H1 (cell line): ENCODE measurements around the gene TUG1. TPM values are rescaled to one million over a fixed set of nuclear protein-coding genes. Genes with fewer than 3 reads are reported as not detected.

Experiments
- CTCF ChIA-PET: fragments of 300-600 bp; sonication (Branson Sonifier 250); formaldehyde crosslinking; loops from one replicate; lab custom pipeline; 2021; ENCODE audit not compliant: partially characterized antibody; lab: Charles Lee
- POLR2A ChIA-PET: fragments of 300-600 bp; sonication (Branson Sonifier 250); formaldehyde crosslinking; loops from one replicate; lab custom pipeline; 2021; ENCODE audit warnings: inconsistent platforms; ENCODE audit not compliant: partially characterized antibody; lab: Charles Lee
- DNase-seq, 2 experiments: peaks; one replicate each; pipeline versions ENCODE4 v3.0.0 to v3.0.0-alpha.2; 2010 to 2022; ENCODE audit warnings: low spot score in 2 of 2, low read depth in 1 of 2, mixed read lengths in 1 of 2
- FAIRE-seq: peaks from 2 replicates; lab custom pipeline; 2011; peaks lifted over from hg19 to GRCh38; lab: Jason Lieb, UNC
- H2AFZ ChIP-seq: 2 replicates; pipeline ENCODE4 v1.8.1; 2012; ENCODE audit warnings: low read length, inconsistent platforms
- H2AK5ac ChIP-seq: 2 replicates; pipeline ENCODE4 v1.6.1; 2013; ENCODE audit warnings: low read depth, low read length
- H2BK120ac ChIP-seq: replicated peaks from 2 replicates; pipeline ENCODE3; 2013; ENCODE audit warnings: low read depth, low read length, inconsistent platforms
- H2BK12ac ChIP-seq: 2 replicates; pipeline ENCODE4 v1.6.1; 2013; ENCODE audit warnings: low read depth, low read length
- H2BK15ac ChIP-seq: 2 replicates; pipeline ENCODE4 v1.6.1; 2013; ENCODE audit warnings: low read length
- H2BK20ac ChIP-seq: 2 replicates; pipeline ENCODE4 v1.6.1; 2013; ENCODE audit warnings: low read length
- H2BK5ac ChIP-seq: 2 replicates; pipeline ENCODE4 v1.6.1; 2013; ENCODE audit warnings: low read depth, low read length
- H3K14ac ChIP-seq: 2 replicates; pipeline ENCODE4 v1.6.1; 2013; ENCODE audit warnings: inconsistent platforms; ENCODE audit not compliant: insufficient read length
- H3K18ac ChIP-seq: 2 replicates; pipeline ENCODE4 v1.6.1; 2013; ENCODE audit warnings: low read length; ENCODE audit errors: extremely low read depth
- H3K23ac ChIP-seq: 2 replicates; pipeline ENCODE4 v1.6.1; 2013; ENCODE audit warnings: inconsistent platforms; ENCODE audit not compliant: insufficient read length
- H3K23me2 ChIP-seq: 2 replicates; pipeline ENCODE4 v1.6.1; 2013; ENCODE audit warnings: low read depth, low read length
- H3K27ac ChIP-seq: 2 replicates; pipeline ENCODE4 v1.6.1; 2011; ENCODE audit warnings: low read depth, low read length, inconsistent platforms
- H3K27me3 ChIP-seq, 4 experiments: replicated peaks in 1 of 4; 1 replicate in 1 of 4; 2 replicates in 3 of 4; pipeline versions ENCODE4 v1.6.1 to v1.8.1; 2011 to 2013; ENCODE audit warnings: low read length in 3 of 4, mild to moderate bottlenecking in 3 of 4, inconsistent platforms in 2 of 4, mixed read lengths in 2 of 4, moderate library complexity in 1 of 4; ENCODE audit not compliant: control insufficient read depth in 3 of 4, insufficient read depth in 3 of 4; ENCODE audit errors: extremely low read depth in 1 of 4
- H3K36me3 ChIP-seq, 4 experiments: 2 replicates each; pipeline versions ENCODE4 v1.6.1 to v1.8.1; 2011 to 2013; ENCODE audit warnings: mild to moderate bottlenecking in 4 of 4, low read length in 3 of 4, moderate library complexity in 2 of 4, control low read depth in 1 of 4, inconsistent platforms in 1 of 4; ENCODE audit not compliant: insufficient read depth in 4 of 4, control insufficient read depth in 2 of 4
- H3K4ac ChIP-seq: replicated peaks from 2 replicates; pipeline ENCODE3; 2013; ENCODE audit warnings: low read length, low read depth, mixed read lengths, inconsistent platforms; ENCODE audit not compliant: insufficient read length
- H3K4me1 ChIP-seq, 4 experiments: replicated peaks in 1 of 4; 1 replicate in 1 of 4; 2 replicates in 3 of 4; pipeline versions ENCODE4 v1.6.1 to v1.8.1; 2011 to 2013; ENCODE audit warnings: low read length in 3 of 4, inconsistent platforms in 2 of 4, mixed read lengths in 1 of 4; ENCODE audit not compliant: insufficient read depth in 4 of 4, control insufficient read depth in 3 of 4
- H3K4me2 ChIP-seq, 2 experiments: 2 replicates each; pipeline versions ENCODE4 v1.6.1 to v1.8.1; 2011 to 2013; ENCODE audit warnings: low read depth in 2 of 2, low read length in 2 of 2, control low read depth in 1 of 2, inconsistent platforms in 1 of 2, mild to moderate bottlenecking in 1 of 2; ENCODE audit not compliant: insufficient read depth in 1 of 2
- H3K4me3 ChIP-seq, 4 experiments: fragments of 200-600, 300-600 bp in 1 of 4; sonication (generic), shearing (Covaris generic), sonication (Bioruptor Twin) in 1 of 4; 2 replicates each; pipeline versions ENCODE4 v1.5.1 to v1.8.1; 2011 to 2016; ENCODE audit warnings: low read length in 4 of 4, low read depth in 3 of 4, control low read depth in 2 of 4, inconsistent platforms in 2 of 4, mild to moderate bottlenecking in 2 of 4, mixed read lengths in 1 of 4, moderate library complexity in 1 of 4; ENCODE audit not compliant: insufficient read depth in 2 of 4; ENCODE audit errors: extremely low read depth in 1 of 4
- H3K56ac ChIP-seq: replicated peaks from 2 replicates; pipeline ENCODE3; 2013; ENCODE audit warnings: low read depth, mild to moderate bottlenecking, mixed read lengths, low read length, inconsistent platforms; ENCODE audit not compliant: insufficient read length
- H3K79me1 ChIP-seq: 2 replicates; pipeline ENCODE4 v1.6.1; 2013; ENCODE audit warnings: low read depth, low read length, control low read depth
- H3K79me2 ChIP-seq, 2 experiments: 2 replicates each; pipeline versions ENCODE4 v1.6.1 to v1.8.1; 2012 to 2013; ENCODE audit warnings: low read length in 2 of 2, mild to moderate bottlenecking in 2 of 2, inconsistent platforms in 1 of 2; ENCODE audit not compliant: insufficient read depth in 2 of 2, control insufficient read depth in 1 of 2
- H3K9ac ChIP-seq, 4 experiments: replicated peaks in 1 of 4; 1 replicate in 1 of 4; 2 replicates in 3 of 4; pipeline versions ENCODE4 v1.6.1 to v1.8.1; 2011 to 2013; ENCODE audit warnings: low read depth in 3 of 4, low read length in 3 of 4, control low read depth in 2 of 4, mild to moderate bottlenecking in 2 of 4, moderate library complexity in 2 of 4, inconsistent platforms in 1 of 4; ENCODE audit errors: extremely low read depth in 1 of 4
- H3K9me3 ChIP-seq, 2 experiments: 2 replicates each; pipeline versions ENCODE4 v1.6.1 to v1.8.1; 2012 to 2013; ENCODE audit warnings: mild to moderate bottlenecking in 2 of 2, moderate library complexity in 2 of 2, control low read depth in 1 of 2, inconsistent platforms in 1 of 2, low read depth in 1 of 2, low read length in 1 of 2, mixed read lengths in 1 of 2; ENCODE audit not compliant: insufficient read depth in 2 of 2
- H4K20me1 ChIP-seq, 2 experiments: replicated peaks in 1 of 2; 2 replicates each; pipeline versions ENCODE3 to v1.8.1; 2011 to 2013; ENCODE audit warnings: inconsistent platforms in 2 of 2, low read length in 2 of 2, mild to moderate bottlenecking in 1 of 2; ENCODE audit not compliant: insufficient read depth in 2 of 2, control insufficient read depth in 1 of 2
- H4K5ac ChIP-seq: 2 replicates; pipeline ENCODE4 v1.6.1; 2013; ENCODE audit warnings: low read length, low read depth, mixed read lengths, inconsistent platforms; ENCODE audit not compliant: insufficient read length
- H4K8ac ChIP-seq: 2 replicates; pipeline ENCODE4 v1.8.0; 2013; ENCODE audit warnings: mild to moderate bottlenecking, moderate library complexity, low read length, inconsistent platforms; ENCODE audit not compliant: insufficient read depth; ENCODE audit errors: extremely low read depth
- H4K91ac ChIP-seq: replicated peaks from 2 replicates; pipeline ENCODE3; 2013; ENCODE audit warnings: low read length, mixed read lengths, inconsistent platforms; ENCODE audit not compliant: insufficient read length
- SIRT6 ChIP-seq: IDR thresholded peaks from one replicate; pipeline ENCODE4 v1.7.1; 2012; ENCODE audit warnings: low read length, inconsistent platforms
- WGBS, 2 experiments: shearing (Covaris generic) in 1 of 2; methylation state at CpG; one replicate each; pipeline versions ENCODE4 v1.1.6 to v1.1.7; 2013 to 2015; ENCODE audit warnings: low lambda C conversion rate in 2 of 2, mixed read lengths in 2 of 2, inconsistent platforms in 1 of 2, low coverage in 1 of 2, missing lambda C conversion rate in 1 of 2; ENCODE audit not compliant: insufficient replicate concordance in 2 of 2, insufficient coverage in 1 of 2, insufficient read length in 1 of 2; ENCODE audit errors: extremely low coverage in 1 of 2, missing lambda C conversion rate in 1 of 2; 5-methylcytosine and 5-hydroxymethylcytosine counted together
- polyA plus RNA-seq, 7 experiments: library from polyadenylated mRNA; depleted of rRNA in 3 of 7; stranded (reverse) in 5 of 7; unstranded in 2 of 7; fragments of >200 nt in 5 of 7; fragments of 200-250 nt in 2 of 7; gene quantifications; 1 replicate in 5 of 7; 2 replicates in 1 of 7; 4 replicates in 1 of 7; pipeline versions ENCODE4 v1.2.1 to v1.2.3, GENCODE V29; 2011 to 2013; ENCODE audit warnings: missing spikeins in 2 of 7, mixed read lengths in 2 of 7
- small RNA-seq: library from polyadenylated mRNA; stranded (forward); fragments of <200 nt; extraction: miRNeasy Mini kit (QIAGEN cat#:217004); gene quantifications from one replicate; pipeline ENCODE3, GENCODE V24; 2013; ENCODE audit not compliant: insufficient read depth
- total RNA-seq: library from RNA; stranded (reverse); fragmentation: NEBNext Ultra II Directional; extraction: Animal tissue kit (Norgen Biotek cat#: 25700); gene quantifications from 2 replicates; pipeline ENCODE4 v1.2.1, GENCODE V29; 2021

The TUG1 gene
- total and polyA plus RNA-seq, 2 of the 8 experiments (the other 6 are each of a cell fraction or from before 2014, with no cell fraction given), result 119 to 129 TPM

DNA sequence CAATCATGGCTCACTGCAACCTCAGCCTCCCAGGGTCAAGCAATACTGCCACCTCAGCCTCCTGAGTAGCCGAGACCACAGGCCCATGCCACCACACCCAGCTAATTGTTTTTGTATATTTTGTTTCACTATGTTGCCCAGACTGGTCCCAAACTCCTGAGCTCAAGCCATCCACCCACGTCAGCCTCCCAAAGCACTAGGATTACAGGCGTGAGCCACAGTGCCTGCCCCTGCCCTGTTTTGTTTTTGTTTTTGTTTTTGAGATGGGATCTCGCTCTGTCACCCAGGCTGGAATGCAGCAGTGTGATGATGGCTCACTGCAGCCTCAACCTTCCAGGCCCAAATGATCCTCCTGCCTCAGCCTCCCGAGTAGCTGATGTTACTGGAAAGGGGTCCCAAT, 53.5 kb downstream of the TUG1 start:
- no peak overlapping the region for H3K56ac ChIP-seq
- H2AK5ac ChIP-seq, result no peak overlapping the region
- ChIA-PET POLR2A (interaction anchor here (1.7 kb wide), 1 partner anchor 54 kb away, joined by 5 read pairs; the partner anchor contains the start of genes MORC2 and TUG1), CTCF (interaction anchor here (1.2 kb wide), 1 partner anchor 14 kb away, joined by 3 read pairs; no protein-coding TSS in a partner anchor)
- no peak overlapping the region for H2AFZ ChIP-seq
- no peaks in the 10 kb centered on the region for H3K27me3 ChIP-seq
- no peaks in the 10 kb centered on the region for H4K20me1 ChIP-seq
- TF ChIP-seq SIRT6, result no peak
- no peak overlapping the region for H2BK5ac ChIP-seq
- H3K4me3 ChIP-seq, result no peak overlapping the region
- no peak overlapping the region for H3K14ac ChIP-seq
- no peak overlapping the region for H2BK15ac ChIP-seq
- no peak overlapping the region for H3K18ac ChIP-seq
- H3K9me3 ChIP-seq, result no peaks in the 10 kb centered on the region
- H3K9ac ChIP-seq, result no peak overlapping the region
- no peak overlapping the region for H2BK120ac ChIP-seq
- H3K4ac ChIP-seq, result no peak overlapping the region
- no peak overlapping the region for H2BK20ac ChIP-seq
- H3K36me3 ChIP-seq, result no peaks in the 10 kb centered on the region
- DNase-seq (no peak), FAIRE-seq (no peak)
- H3K23ac ChIP-seq, result no peak overlapping the region
- H2BK12ac ChIP-seq, result no peak overlapping the region
- H3K23me2 ChIP-seq, result no peaks in the 10 kb centered on the region
- no peak overlapping the region for H4K5ac ChIP-seq
- H3K79me1 ChIP-seq, result no peaks in the 10 kb centered on the region
- H3K27ac ChIP-seq, result no peak overlapping the region
- H4K91ac ChIP-seq, result no peak overlapping the region
- no peaks in the 10 kb centered on the region for H3K79me2 ChIP-seq
- 91% methylated on average over 5 of the region's 5 CpGs; no CpG with 5 or more reads in 1 of the 2 experiments for WGBS, 2 experiments
- H4K8ac ChIP-seq, result no peak overlapping the region
- H3K4me2 ChIP-seq, result no peak overlapping the region
- H3K4me1 ChIP-seq, result peaks cover 0 to 3% (median 0%) of the 10 kb centered on the region in 4 experiments; a peak in 1 of 7 replicates

Small RNA genes within 50 kb of the gene (small RNA-seq; reads per million reads assigned to genes)
- not detected for gene RF01892

Other genes with a start within 250 kb of the TUG1 start
- 68.0 and 72.5 TPM in 2 replicates for gene MORC2, start 491 bp upstream of the TUG1 start, total RNA-seq
- 15.4 and 17.0 TPM in 2 replicates for gene MORC2, start 491 bp upstream of the TUG1 start, polyA plus RNA-seq (2011; rRNA removed)
- 20.8 and 26.5 TPM in 2 replicates for gene SMTN, start 112.1 kb downstream of the TUG1 start, total RNA-seq
- 12.3 and 27.6 TPM in 2 replicates for gene SMTN, start 112.1 kb downstream of the TUG1 start, polyA plus RNA-seq (2011; rRNA removed)
- 21.8 and 22.7 TPM in 2 replicates for gene SELENOM, start 138.3 kb downstream of the TUG1 start, total RNA-seq
- 40.0 and 57.2 TPM in 2 replicates for gene SELENOM, start 138.3 kb downstream of the TUG1 start, polyA plus RNA-seq (2011; rRNA removed)
- 6.0 and 6.4 TPM in 2 replicates for gene INPP5J, start 153.7 kb downstream of the TUG1 start, total RNA-seq
- gene INPP5J, start 153.7 kb downstream of the TUG1 start, polyA plus RNA-seq (2011; rRNA removed), result 5.4 and 9.1 TPM in 2 replicates
- gene PLA2G3, start 171.2 kb downstream of the TUG1 start, total RNA-seq, result 25.9 and 26.8 TPM in 2 replicates
- gene PLA2G3, start 171.2 kb downstream of the TUG1 start, polyA plus RNA-seq (2011; rRNA removed), result 18.1 and 19.3 TPM in 2 replicates
- 18.0 and 18.4 TPM in 2 replicates for gene RNF185, start 190.9 kb downstream of the TUG1 start, total RNA-seq
- gene RNF185, start 190.9 kb downstream of the TUG1 start, polyA plus RNA-seq (2011; rRNA removed), result 19.4 and 19.9 TPM in 2 replicates
- 37.6 and 41.1 TPM in 2 replicates for gene LIMK2, start 243.0 kb downstream of the TUG1 start, total RNA-seq
- 13.2 and 25.6 TPM in 2 replicates for gene LIMK2, start 243.0 kb downstream of the TUG1 start, polyA plus RNA-seq (2011; rRNA removed)